ENCODE data around the gene ADARB1. TPM values are rescaled to one million over a fixed set of nuclear protein-coding genes. Genes with fewer than 3 reads are reported as not detected.

Gene ADARB1
- total RNA-seq, 1 experiment from 2014 or later, result 5.0 TPM

GRCh38 chr21:45250272-45250671 is 175.9 kb downstream of the ADARB1 start:
- no peak for DNase-seq (ENCODE audit: low spot score)

DNA sequence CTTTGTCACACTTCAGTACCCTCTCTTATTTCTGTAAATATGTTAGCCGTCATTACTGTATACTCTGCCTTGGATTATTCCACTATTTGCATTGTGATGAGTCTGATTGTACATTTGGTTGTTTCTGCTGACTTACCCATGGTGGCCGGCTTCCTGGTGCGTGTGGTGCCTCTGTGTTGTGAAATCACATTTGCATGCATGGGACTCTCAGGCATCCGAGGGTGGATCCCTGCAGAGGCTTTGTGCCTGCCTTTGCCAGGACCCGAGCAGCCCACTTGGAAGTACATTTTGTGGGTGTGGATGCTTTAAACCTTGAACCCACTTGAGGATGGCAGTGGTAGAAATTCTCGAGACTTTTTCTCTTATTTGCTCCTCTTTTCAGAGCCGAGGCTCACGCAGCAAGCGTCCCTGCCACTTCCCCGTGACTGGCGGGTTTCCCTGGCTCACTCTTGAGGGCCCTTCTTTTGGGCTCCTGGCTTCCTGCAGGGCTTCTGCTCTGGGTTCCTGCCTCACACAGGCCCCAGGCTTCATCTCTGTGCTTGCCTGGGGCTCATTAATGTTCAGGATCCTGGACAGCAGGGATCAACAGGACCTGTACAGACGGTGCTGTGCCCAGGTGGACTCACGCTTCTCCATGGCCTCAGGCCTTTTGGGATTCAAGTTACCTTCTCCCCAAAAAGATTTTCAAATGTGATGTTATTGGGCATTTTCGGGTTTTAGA is 176.7 kb downstream of the ADARB1 start:
- DNase-seq (ENCODE audit: low spot score), result no peak

- no peak for DNase-seq (ENCODE audit: low spot score)
Measured at GRCh38 chr21:45251635-45252447, 177.5 kb downstream of the ADARB1 start.

- no peak for DNase-seq (ENCODE audit: low spot score)
Measured at GRCh38 chr21:45252448-45252925, 178.1 kb downstream of the ADARB1 start.

GRCh38 chr21:45253180-45253579 is 178.8 kb downstream of the ADARB1 start:
- DNase-seq (ENCODE audit: low spot score), result no peak

DNA sequence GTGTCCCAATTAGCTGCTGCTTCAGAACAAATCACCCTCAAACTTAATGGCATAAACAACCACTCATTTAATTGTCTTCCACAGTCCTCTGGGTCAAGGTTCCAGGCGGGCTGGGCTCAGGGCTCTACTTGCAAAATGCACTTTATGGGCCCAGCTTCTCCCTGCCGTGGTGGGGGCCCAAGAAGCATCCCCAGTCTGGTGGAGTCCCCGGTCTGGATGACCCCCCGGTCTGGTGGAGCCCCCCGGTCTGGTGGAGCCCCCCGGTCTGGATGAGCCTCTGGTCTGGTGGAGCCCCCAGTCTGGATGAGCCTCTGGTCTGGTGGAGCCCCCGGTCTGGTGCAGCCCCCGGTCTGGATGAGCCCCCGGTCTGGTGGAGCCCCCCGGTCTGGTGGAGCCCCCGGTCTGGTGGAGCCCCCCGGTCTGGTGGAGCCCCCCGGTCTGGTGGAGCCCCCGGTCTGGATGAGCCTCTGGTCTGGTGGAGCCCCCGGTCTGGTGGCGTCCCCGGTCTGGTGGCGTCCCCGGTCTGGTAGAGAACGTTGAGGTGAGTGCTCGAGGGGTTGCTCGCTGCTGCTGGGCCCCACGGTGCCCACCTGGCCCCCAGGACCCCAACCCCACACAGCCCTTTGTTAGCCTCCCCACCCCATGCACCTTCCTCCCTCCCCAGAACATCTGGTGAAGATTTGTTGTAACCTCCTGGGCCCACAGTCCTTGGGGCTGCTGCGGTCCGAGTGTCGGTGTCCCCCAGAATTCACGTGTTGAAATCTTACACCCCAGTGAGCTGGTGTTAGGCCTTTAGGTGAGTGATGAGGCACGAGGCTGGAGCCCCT is 179.5 kb downstream of the ADARB1 start:
- DNase-seq (ENCODE audit: low spot score), result no peak

DNA sequence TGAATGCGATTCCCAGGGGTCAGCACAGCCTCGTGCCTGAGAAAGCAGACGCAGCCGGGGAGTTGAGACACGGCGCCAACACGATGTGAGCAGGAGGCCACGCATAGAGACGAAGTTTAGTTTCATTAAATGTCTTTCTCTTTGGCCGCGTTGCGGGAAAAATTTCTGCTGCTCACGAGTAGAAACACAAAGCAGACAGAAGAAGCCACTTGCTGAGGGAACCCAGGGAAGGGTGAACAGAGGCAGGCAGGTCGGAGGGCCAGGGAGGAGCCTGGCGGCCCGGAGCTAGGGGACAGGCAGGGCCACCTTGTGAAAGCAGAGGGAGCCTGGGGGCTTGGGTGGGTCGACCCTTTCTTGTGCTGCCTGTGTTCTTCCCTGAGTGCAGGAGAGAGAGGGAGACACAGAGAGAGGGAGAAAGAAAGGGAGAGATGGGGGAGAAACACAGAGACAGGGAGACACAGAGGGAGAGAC is 180.1 kb downstream of the ADARB1 start:
- no peak for DNase-seq (ENCODE audit: low spot score)

DNA sequence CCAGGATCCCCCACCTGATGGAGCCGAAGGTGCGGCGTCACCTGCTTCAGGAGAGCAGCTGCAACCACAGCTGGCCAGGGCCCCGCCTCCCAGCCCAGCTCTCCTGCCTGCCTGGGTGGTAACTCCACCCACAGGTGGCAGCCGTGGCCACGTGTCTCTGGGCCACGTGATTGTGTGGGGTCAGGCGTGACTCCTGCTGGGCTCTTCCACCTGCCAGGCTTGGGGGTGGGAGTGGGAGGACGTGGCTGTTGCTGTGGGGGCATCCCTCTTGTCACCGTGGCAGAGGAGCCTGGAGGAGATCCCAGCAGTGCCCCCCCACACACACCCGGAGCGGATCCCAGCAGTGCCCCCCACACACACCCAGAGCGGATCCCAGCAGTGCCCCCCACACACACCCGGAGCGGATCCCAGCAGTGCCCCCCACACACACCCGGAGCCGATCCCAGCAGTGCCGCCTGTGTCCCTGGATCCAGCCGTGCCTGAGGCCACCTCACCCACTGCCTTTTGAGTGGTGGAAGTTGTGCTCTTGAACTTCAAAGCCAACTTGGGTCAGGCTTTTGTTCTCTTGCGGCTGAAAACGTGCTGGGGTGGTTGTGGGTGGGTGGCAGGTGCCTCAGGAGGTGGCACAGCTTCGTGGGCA is 181.1 kb downstream of the ADARB1 start:
- DNase-seq (ENCODE audit: low spot score), result peak; percentile 43

- DNase-seq (ENCODE audit: low spot score), result no peak
Measured at GRCh38 chr21:45256021-45256911, 181.9 kb downstream of the ADARB1 start.

DNA sequence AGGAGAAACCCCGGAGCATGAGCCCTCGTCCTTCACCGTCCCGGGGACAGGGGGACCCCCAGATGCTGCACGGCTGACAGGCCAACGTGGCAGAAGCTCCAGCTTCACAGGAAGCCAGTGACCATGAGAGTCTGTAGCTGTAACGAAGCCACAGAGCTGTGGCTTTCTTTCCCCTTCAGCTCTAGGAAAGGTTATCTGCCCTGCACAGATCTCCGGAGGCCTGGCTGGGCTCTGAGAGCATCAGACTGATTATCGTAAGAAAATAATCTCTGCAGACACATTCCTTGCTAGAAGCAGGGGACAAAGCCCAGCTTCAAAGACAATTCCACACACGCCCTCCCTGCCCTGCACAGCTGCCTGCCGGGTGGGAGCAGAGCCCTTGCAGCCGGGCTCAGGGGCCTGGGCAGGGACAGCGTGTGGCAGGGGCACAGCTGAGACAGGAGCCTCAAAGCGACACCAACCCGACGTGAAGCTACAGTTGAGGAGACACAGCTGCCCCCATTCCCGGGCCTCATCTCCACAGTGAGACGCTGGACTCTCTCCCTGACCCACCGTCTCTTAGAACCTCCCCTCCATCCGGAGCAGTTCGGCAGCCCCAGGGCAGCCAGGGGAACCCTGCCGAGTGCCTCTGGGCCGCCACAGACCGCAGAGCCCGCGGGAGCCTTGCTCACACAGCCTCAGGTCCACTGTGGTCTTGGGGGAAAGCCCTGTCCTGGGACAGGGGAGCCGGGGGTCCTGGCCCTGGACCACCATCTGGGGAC is 182.7 kb downstream of the ADARB1 start:
- DNase-seq (ENCODE audit: low spot score), result no peak

DNA sequence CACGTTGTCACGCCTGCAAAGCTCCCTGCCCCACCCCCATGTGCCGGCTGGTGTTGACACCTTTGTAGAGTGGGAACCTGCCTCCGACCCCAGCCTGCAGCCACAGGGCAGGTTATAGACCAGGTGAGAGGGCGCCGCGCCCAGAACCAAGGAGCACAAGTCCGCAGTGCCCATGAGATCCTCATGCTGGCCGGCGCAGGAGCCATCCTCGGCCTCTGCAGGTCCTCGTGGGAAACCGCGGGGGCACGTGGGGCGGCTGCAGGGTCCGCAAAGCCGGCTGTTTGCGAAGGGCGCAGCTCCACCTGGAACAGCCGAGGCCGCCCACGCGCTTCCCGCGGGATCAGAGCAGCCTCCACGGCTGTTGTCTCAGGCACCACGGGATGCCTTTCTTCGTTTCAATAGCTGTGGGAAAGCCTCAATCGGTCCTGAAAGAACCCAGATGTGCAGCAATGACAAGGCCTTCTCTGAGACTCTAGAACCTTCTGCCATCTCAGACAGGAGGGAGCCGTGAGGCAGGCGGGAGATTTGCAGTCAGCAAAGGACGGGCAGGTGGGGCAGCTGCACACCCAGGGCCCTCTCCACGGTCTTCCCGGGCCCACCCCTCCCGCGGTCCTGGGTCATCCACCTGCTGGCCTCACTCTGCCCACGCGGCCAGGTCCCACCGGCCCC is 183.4 kb downstream of the ADARB1 start:
- DNase-seq (ENCODE audit: low spot score), result no peak

GRCh38 chr21:45258466-45258865 is 184.1 kb downstream of the ADARB1 start:
- DNase-seq (ENCODE audit: low spot score), result no peak

- no peak for DNase-seq (ENCODE audit: low spot score)
Measured at GRCh38 chr21:45259206-45259840, 184.9 kb downstream of the ADARB1 start.

GRCh38 chr21:45260191-45260825 is 185.9 kb downstream of the ADARB1 start:
- DNase-seq (ENCODE audit: low spot score), result no peak

- DNase-seq (ENCODE audit: low spot score), result no peak
Measured at GRCh38 chr21:45261093-45261492, 186.7 kb downstream of the ADARB1 start.

DNA sequence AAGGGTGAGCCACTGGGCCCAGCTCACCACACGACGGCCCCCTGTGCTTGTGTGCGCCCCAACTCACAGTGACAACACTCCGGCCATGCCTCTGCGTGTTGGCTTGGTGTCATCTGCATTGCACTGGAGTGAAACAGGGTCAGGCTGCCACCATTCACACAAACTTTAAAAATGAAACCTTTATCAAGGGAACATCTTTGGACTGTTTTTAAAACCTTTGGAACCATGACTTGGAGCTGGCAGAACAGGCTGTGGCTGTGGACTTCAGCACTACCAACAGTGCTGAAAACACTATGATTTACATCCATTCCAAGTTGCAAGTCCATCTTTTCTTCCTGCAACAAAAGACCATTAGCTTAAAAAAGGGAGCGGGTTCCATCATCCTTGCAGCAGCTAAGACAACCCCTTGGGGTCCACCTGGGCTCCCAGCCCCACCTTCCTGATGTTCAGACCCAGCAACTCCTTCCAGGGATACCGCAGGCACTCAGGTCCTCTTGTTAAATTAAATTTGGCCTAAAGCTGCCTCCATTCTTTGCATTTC is 187.7 kb downstream of the ADARB1 start:
- DNase-seq (ENCODE audit: low spot score), result no peak

DNA sequence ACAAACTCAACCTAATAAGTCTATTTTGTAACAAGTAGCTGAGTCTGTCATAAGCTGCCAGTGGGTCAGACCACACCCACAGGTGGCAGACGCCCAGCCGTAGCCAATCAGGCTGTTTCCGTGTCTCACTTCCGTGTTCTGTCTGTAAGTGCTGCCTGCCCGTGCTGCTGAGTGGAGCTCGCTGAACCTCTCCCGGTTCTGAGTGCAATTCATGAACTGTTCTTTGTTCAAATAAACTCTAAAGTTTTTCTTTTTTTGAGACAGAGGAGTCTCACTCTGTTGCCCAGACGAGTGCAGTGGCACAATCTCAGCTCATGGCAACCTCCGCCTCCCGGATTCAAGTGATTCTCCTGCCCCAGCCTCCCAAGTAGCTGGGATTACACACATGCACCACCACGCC is 188.2 kb downstream of the ADARB1 start:
- DNase-seq (ENCODE audit: low spot score), result peak; percentile 29

- DNase-seq (ENCODE audit: low spot score), result no peak
Measured at GRCh38 chr21:45263534-45263933, 189.2 kb downstream of the ADARB1 start.
